HG02981 (cell line): ENCODE results near the gene RTN4RL1.
"Not testable (repeated sequence)": the region's sequence is repeated elsewhere in the genome, so short reads cannot be mapped to it uniquely, and the experiment has no call there.

Experiments used
- ATAC-seq: cut with Tn5 transposase; IDR thresholded peaks from one replicate; pipeline ENCODE4 v1.9.1; 2021; ENCODE audit warnings: mild to moderate bottlenecking, moderate library complexity; ENCODE audit not compliant: unreplicated experiment

RTN4RL1 gene

GRCh38 chr17:1898332-1898731 is 126.8 kb downstream of the RTN4RL1 start:
- ATAC-seq, result no peak

- no peak for ATAC-seq
Observed at GRCh38 chr17:1897105-1897656, 128.0 kb downstream of the RTN4RL1 start.

- no peak for ATAC-seq
Observed at GRCh38 chr17:1896243-1897104, 128.7 kb downstream of the RTN4RL1 start.

- ATAC-seq, result not testable (repeated sequence)
Observed at GRCh38 chr17:1895479-1895878, 129.7 kb downstream of the RTN4RL1 start.

GRCh38 chr17:1894753-1895339 is 130.3 kb downstream of the RTN4RL1 start:
- no peak for ATAC-seq

- ATAC-seq, result no peak
Observed at GRCh38 chr17:1890758-1891450, 134.2 kb downstream of the RTN4RL1 start.

GRCh38 chr17:1888741-1889140 is 136.4 kb downstream of the RTN4RL1 start:
- ATAC-seq, result no peak
